Ramos (cell line): ENCODE measurements around the gene PTGR2.
"Not testable (repeated sequence)": the region's sequence is repeated elsewhere in the genome, so short reads cannot be mapped to it uniquely, and the experiment has no call there.

ENCODE experiments used
- in situ Hi-C: fragments of 300-500 bp; cut with MboI; formaldehyde crosslinking; loops from one replicate; pipeline ENCODE4 v1.14.3; 2022; ENCODE audit warnings: low sequenced_read_pairs; ENCODE audit not compliant: unreplicated experiment

Gene PTGR2

GRCh38 chr14:73879027-73879426 is 27.4 kb downstream of the PTGR2 start:
- in situ Hi-C loops, result no loop called here

- in situ Hi-C loops, result no loop called here
Measured at GRCh38 chr14:73884438-73885190, 33.0 kb downstream of the PTGR2 start.

GRCh38 chr14:73886449-73887317 is 35.1 kb downstream of the PTGR2 start, which contains the start of gene ZNF410:
ZNF410 (plus strand) TSS chr14:73886859; CDS start chr14:73892176, 5,317 bp downstream.
- in situ Hi-C loops, result no loop called here

- in situ Hi-C loops, result no loop called here
Measured at GRCh38 chr14:73887318-73887616, 35.6 kb downstream of the PTGR2 start.

GRCh38 chr14:73887694-73888459 is 36.2 kb downstream of the PTGR2 start:
- in situ Hi-C loops, result no loop called here

- in situ Hi-C loops, result no loop called here
Measured at GRCh38 chr14:73888460-73888725, 36.8 kb downstream of the PTGR2 start.

- in situ Hi-C loops, result no loop called here
Measured at GRCh38 chr14:73888971-73889370, 37.3 kb downstream of the PTGR2 start.

GRCh38 chr14:73889376-73889775 is 37.7 kb downstream of the PTGR2 start:
- in situ Hi-C loops, result no loop called here

- in situ Hi-C loops, result not testable (repeated sequence)
Measured at GRCh38 chr14:73894180-73894687, 42.6 kb downstream of the PTGR2 start.

- in situ Hi-C loops, result no loop called here
Measured at GRCh38 chr14:73895939-73896338, 44.3 kb downstream of the PTGR2 start.

GRCh38 chr14:73896521-73896920 is 44.9 kb downstream of the PTGR2 start:
- in situ Hi-C loops, result no loop called here

GRCh38 chr14:73903028-73903427 is 51.4 kb downstream of the PTGR2 start:
- in situ Hi-C loops, result no loop called here

GRCh38 chr14:73909681-73910080 is 58.0 kb downstream of the PTGR2 start:
- in situ Hi-C loops, result no loop called here

GRCh38 chr14:73913256-73913655 is 61.6 kb downstream of the PTGR2 start:
- in situ Hi-C loops, result no loop called here

GRCh38 chr14:73916324-73916723 is 64.7 kb downstream of the PTGR2 start:
- in situ Hi-C loops, result no loop called here

GRCh38 chr14:73919457-73919856 is 67.8 kb downstream of the PTGR2 start:
- in situ Hi-C loops, result not testable (repeated sequence)

- in situ Hi-C loops, result no loop called here
Measured at GRCh38 chr14:73924337-73924736, 72.7 kb downstream of the PTGR2 start.
